SH-SY5Y (cell line): ENCODE measurements around the gene DENND2A.

Experiments
- GATA2 ChIP-seq: IDR thresholded peaks from 2 replicates; pipeline ENCODE4 v1.6.1; 2011; ENCODE audit warnings: mild to moderate bottlenecking, low read depth, low read length
- GATA3 ChIP-seq: IDR thresholded peaks from 2 replicates; pipeline ENCODE4 v1.6.1; 2011; ENCODE audit warnings: low read depth, mild to moderate bottlenecking, low read length, moderate library complexity

The DENND2A gene

GRCh38 chr7:140640727-140641523, at the start of gene DENND2A:
TSS of gene DENND2A (minus strand) at chr7:140640813. CDS start at chr7:140602397, 38,416 bp downstream.
- TF ChIP-seq GATA3 = no peak
- TF ChIP-seq GATA2 = no peak

GRCh38 chr7:140689199-140690152, 48.9 kb upstream of the DENND2A start:
- TF ChIP-seq GATA3 (no peak), GATA2 (no peak)

GRCh38 chr7:140688341-140688740, 47.7 kb upstream of the DENND2A start:
- no peak for TF ChIP-seq GATA3
- no peak for TF ChIP-seq GATA2

- TF ChIP-seq GATA2 (no peak), GATA3 (no peak)
Observed at GRCh38 chr7:140686921-140687320, 46.3 kb upstream of the DENND2A start.

GRCh38 chr7:140685407-140686087, 44.9 kb upstream of the DENND2A start:
- TF ChIP-seq GATA3 (no peak), GATA2 (no peak)

- TF ChIP-seq GATA3 (no peak), GATA2 (no peak)
Observed at GRCh38 chr7:140684066-140684950, 43.7 kb upstream of the DENND2A start.

- TF ChIP-seq GATA2 = no peak
- no peak for TF ChIP-seq GATA3
Observed at GRCh38 chr7:140683657-140684056, 43.0 kb upstream of the DENND2A start.

GRCh38 chr7:140681766-140682165, 41.2 kb upstream of the DENND2A start:
- TF ChIP-seq GATA3 (no peak), GATA2 (no peak)

GRCh38 chr7:140680886-140681285, 40.3 kb upstream of the DENND2A start:
- TF ChIP-seq GATA2 (no peak), GATA3 (no peak)

- no peak for TF ChIP-seq GATA3
- no peak for TF ChIP-seq GATA2
Observed at GRCh38 chr7:140679186-140679585, 38.6 kb upstream of the DENND2A start.

GRCh38 chr7:140678816-140679130, 38.2 kb upstream of the DENND2A start:
- TF ChIP-seq GATA3 = no peak
- no peak for TF ChIP-seq GATA2

- no peak for TF ChIP-seq GATA3
- no peak for TF ChIP-seq GATA2
Observed at GRCh38 chr7:140678081-140678815, 37.6 kb upstream of the DENND2A start.
